Esophagus squamous epithelium (tissue), 5 donors: ENCODE data around the gene AMH. TPM values are rescaled to one million over a fixed set of nuclear protein-coding genes. Genes with fewer than 3 reads are reported as not detected.

Experiments
- DNase-seq: peaks from one replicate; lab custom pipeline; 2025; lab: John Stamatoyannopoulos, UW
- H3K27ac ChIP-seq, 4 donors: fragments of 200-600 bp; sonication (generic); one replicate each; pipeline ENCODE4 v1.5.1; 2016 to 2019; ENCODE audit warnings: mild to moderate bottlenecking in 1 of 4
- H3K27me3 ChIP-seq, 4 donors: fragments of 200-600 bp; sonication (generic); 1 replicate in 3 of 4; 2 replicates in 1 of 4; pipeline versions ENCODE4 v1.5.1 to v1.6.0; 2017 to 2021; ENCODE audit warnings: antibody characterized with exemption in 1 of 4
- H3K36me3 ChIP-seq, 3 donors: fragments of 200-600 bp; sonication (generic); one replicate each; pipeline ENCODE4 v1.5.1; 2016 to 2019
- H3K4me1 ChIP-seq, 3 donors: fragments of 200-600 bp; sonication (generic); one replicate each; pipeline ENCODE4 v1.5.1; 2017 to 2019
- H3K4me3 ChIP-seq, 4 donors: fragments of 200-600 bp; sonication (generic); 1 replicate in 3 of 4; 2 replicates in 1 of 4; pipeline ENCODE4 v1.5.1; 2016 to 2019; ENCODE audit warnings: mild to moderate bottlenecking in 2 of 4, moderate library complexity in 1 of 4
- H3K9me3 ChIP-seq, 3 donors: fragments of 200-600 bp; sonication (generic); one replicate each; pipeline ENCODE4 v1.5.1; 2016 to 2019
- CTCF ChIP-seq, 6 experiments: fragments of 450-650 bp in 4 of 6; fragments of 200-600 bp in 2 of 6; sonication (generic) in 2 of 6; IDR thresholded peaks; one replicate each; pipeline ENCODE4 v1.5.1; 2016 to 2019; ENCODE audit warnings: antibody characterized with exemption in 6 of 6, mild to moderate bottlenecking in 4 of 6, moderate library complexity in 4 of 6
- POLR2A ChIP-seq, 4 donors: fragments of 450-650 bp; IDR thresholded peaks; one replicate each; pipeline ENCODE4 v1.6.1; 2017; ENCODE audit warnings: antibody characterized with exemption in 4 of 4, mild to moderate bottlenecking in 4 of 4, moderate library complexity in 3 of 4
- WGBS, 2 donors: methylation state at CpG; one replicate each; pipeline ENCODE4 v1.1.5; 2018; 5-methylcytosine and 5-hydroxymethylcytosine counted together
- intact Hi-C: fragments of 100-400 bp; cut with DNase I; formaldehyde crosslinking; loops from one replicate; pipeline ENCODE4 v1.15.0; 2022
- total RNA-seq, 4 donors: library from RNA; depleted of rRNA; stranded (reverse); fragments of >200 nt; gene quantifications; one replicate each; pipeline ENCODE4 v1.1.0, GENCODE V29; 2016
- donor health status: DM: yes; HTN: yes; CAD: no.

Gene AMH
- total RNA-seq, 4 donors from 2014 or later, result 0.76 to 1.1 (median 0.88) TPM; not detected in 1

DNA sequence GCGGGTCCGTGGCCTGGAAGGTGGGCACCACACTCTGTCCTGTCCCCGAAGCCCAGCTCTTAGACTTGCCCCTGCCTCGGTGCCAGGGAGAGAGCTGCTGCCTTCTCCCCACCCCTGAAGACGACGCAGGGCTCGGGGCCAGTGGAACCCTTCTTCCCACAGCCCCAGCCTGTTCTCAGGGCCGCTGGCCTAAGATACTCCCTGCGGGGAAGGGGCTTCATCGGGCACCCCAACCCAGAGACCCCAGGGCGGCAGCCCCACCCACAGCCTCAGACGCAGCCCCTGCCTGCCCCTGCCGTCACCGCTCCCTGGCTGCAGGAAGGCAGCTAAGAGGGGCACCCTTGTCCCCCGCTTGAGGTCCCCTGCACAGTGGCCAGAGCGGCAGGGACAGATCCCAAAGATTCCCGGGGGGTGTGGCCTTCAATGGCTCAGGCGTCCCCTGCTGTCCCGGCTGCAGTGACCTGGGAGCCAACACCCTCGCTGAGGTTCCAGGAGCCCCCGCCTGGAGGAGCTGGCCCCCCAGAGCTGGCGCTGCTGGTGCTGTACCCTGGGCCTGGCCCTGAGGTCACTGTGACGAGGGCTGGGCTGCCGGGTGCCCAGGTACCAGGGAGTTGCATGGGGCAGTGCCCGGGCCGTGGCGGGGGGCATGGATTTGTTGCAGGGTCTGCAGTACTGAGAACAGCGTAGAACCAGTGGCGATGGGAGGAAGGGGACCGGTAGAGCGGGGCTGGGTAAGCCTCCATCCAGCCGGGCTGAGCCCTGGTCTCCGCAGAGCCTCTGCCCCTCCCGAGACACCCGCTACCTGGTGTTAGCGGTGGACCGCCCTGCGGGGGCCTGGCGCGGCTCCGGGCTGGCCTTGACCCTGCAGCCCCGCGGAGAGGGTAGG lies 1.0 kb downstream of the AMH start:
- WGBS, 2 donors, result 13 to 62% methylated on average over 4 to 16 of the region's 43 CpGs
- peaks cover 24 to 44% (median 39%) of the 10 kb centered on the region in 3 donors for H3K36me3 ChIP-seq
- intact Hi-C loops, result no loop called here
- peaks cover 23 to 65% (median 29%) of the 10 kb centered on the region in 4 donors for H3K27me3 ChIP-seq
- no peak for DNase-seq
- no peaks in the 10 kb centered on the region for H3K9me3 ChIP-seq
- peak overlapping the region in 1 of 4 donors; percentile 51 for H3K4me3 ChIP-seq
- no peak overlapping the region for H3K27ac ChIP-seq
- H3K4me1 ChIP-seq, result peaks cover 27 to 60% (median 43%) of the 10 kb centered on the region in 3 donors
- TF ChIP-seq CTCF (IDR thresholded peaks at IDR 0.05) (no peak), POLR2A (IDR thresholded peaks at IDR 0.05) (no peak)

GRCh38 chr19:2250766-2251105 lies 1.6 kb downstream of the AMH start:
- intact Hi-C loops, result no loop called here
- H3K27me3 ChIP-seq, result peaks cover 23 to 65% (median 29%) of the 10 kb centered on the region in 4 donors
- DNase-seq, result no peak

DNA sequence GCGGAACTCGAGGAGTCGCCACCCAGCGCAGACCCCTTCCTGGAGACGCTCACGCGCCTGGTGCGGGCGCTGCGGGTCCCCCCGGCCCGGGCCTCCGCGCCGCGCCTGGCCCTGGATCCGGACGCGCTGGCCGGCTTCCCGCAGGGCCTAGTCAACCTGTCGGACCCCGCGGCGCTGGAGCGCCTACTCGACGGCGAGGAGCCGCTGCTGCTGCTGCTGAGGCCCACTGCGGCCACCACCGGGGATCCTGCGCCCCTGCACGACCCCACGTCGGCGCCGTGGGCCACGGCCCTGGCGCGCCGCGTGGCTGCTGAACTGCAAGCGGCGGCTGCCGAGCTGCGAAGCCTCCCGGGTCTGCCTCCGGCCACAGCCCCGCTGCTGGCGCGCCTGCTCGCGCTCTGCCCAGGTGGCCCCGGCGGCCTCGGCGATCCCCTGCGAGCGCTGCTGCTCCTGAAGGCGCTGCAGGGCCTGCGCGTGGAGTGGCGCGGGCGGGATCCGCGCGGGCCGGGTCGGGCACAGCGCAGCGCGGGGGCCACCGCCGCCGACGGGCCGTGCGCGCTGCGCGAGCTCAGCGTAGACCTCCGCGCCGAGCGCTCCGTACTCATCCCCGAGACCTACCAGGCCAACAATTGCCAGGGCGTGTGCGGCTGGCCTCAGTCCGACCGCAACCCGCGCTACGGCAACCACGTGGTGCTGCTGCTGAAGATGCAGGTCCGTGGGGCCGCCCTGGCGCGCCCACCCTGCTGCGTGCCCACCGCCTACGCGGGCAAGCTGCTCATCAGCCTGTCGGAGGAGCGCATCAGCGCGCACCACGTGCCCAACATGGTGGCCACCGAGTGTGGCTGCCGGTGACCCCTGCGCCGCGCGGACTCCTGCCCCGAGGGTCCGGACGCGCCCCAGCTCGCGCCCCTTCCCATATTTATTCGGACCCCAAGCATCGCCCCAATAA lies 2.3 kb downstream of the AMH start:
- TF ChIP-seq POLR2A (IDR thresholded peaks at IDR 0.05) (no peak), CTCF (IDR thresholded peaks at IDR 0.05) (no peak)
- Histone ChIP-seq H3K4me3 (peak overlapping the region in 2 of 4 donors; percentile 26 to 51), H3K27ac (no peak overlapping the region), H3K36me3 (peaks cover 11 to 31% (median 26%) of the 10 kb centered on the region in 3 donors), H3K9me3 (no peaks in the 10 kb centered on the region), H3K4me1 (peaks cover 27 to 60% (median 43%) of the 10 kb centered on the region in 3 donors), H3K27me3 (peaks cover 23 to 65% (median 29%) of the 10 kb centered on the region in 4 donors)
- DNase-seq, result no peak
- intact Hi-C loops, result no loop called here
- no CpG with 5 or more reads among the region's 125 CpGs for WGBS, 2 donors

More at GRCh38 chr19:2250766-2251105, 1.6 kb downstream of the AMH start:
- Histone ChIP-seq H3K9me3 (no peaks in the 10 kb centered on the region), H3K36me3 (peaks cover 17 to 38% (median 32%) of the 10 kb centered on the region in 3 donors), H3K4me1 (peaks cover 27 to 60% (median 43%) of the 10 kb centered on the region in 3 donors), H3K4me3 (peak overlapping the region in 2 of 4 donors; percentile 26 to 51), H3K27ac (no peak overlapping the region)
- WGBS, 2 donors, result no CpG with 5 or more reads among the region's 40 CpGs
- no peak for TF ChIP-seq CTCF (IDR thresholded peaks at IDR 0.05)
- no peak for TF ChIP-seq POLR2A (IDR thresholded peaks at IDR 0.05)

DNA sequence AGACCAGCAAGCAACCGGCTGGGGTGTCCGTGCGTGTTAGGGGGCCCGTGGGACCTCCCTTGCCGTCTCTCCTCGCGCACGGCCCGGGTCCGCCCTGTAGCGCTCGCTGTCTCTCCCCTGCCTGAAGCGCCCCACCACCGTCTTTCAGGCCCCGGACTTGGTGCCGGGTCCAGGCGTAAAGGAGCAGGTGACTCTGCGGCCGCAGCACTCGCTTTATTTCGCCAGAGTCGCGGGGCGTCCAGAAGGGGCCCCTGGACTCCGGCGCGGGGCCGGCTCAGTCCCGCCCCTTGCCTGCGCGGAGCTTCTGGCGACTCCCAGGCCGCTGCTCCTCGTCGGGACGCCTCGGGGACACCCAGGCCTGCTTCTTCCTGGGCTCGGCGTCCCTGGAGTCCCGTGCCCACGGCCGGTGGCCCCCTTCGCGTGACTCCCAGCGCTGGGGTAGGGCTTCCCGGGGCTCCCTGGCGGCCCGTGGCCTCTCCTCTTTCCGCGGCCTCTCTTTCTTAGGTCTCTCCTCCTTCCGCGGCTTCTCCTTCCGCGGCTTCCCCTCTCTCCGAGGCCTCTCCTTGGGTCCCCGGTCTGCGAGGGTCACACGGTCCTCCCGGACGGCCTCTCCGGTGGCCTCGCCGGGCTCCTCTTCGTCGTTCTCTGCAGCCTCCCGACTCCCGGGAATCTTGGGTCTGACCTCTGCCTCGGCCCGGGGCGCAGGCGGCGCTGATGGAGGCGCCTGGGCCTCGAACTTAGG lies 3.1 kb downstream of the AMH start:
- TF ChIP-seq CTCF (IDR thresholded peaks at IDR 0.05) (no peak), POLR2A (IDR thresholded peaks at IDR 0.05) (no peak)
- H3K27me3 ChIP-seq, result peaks cover 23 to 65% (median 29%) of the 10 kb centered on the region in 4 donors

More for the DNA sequence above, 3.1 kb downstream of the AMH start:
- peak overlapping the region in 2 of 4 donors; percentile 26 to 51 for H3K4me3 ChIP-seq
- H3K4me1 ChIP-seq, result peaks cover 27 to 53% (median 39%) of the 10 kb centered on the region in 3 donors
- intact Hi-C loops, result no loop called here
- H3K27ac ChIP-seq, result no peak overlapping the region
- DNase-seq, result no peak
- no peaks in the 10 kb centered on the region for H3K9me3 ChIP-seq
- 4 to 9% methylated on average over 15 to 23 of the region's 74 CpGs for WGBS, 2 donors
- H3K36me3 ChIP-seq, result peaks cover 2 to 23% (median 18%) of the 10 kb centered on the region in 3 donors
